ENCODE results near the gene TBL1XR1. TPM values are rescaled to one million over a fixed set of nuclear protein-coding genes. Genes with fewer than 3 reads are reported as not detected.

Gene TBL1XR1
- total RNA-seq, 1 experiment from 2014 or later: 192 TPM

DNA sequence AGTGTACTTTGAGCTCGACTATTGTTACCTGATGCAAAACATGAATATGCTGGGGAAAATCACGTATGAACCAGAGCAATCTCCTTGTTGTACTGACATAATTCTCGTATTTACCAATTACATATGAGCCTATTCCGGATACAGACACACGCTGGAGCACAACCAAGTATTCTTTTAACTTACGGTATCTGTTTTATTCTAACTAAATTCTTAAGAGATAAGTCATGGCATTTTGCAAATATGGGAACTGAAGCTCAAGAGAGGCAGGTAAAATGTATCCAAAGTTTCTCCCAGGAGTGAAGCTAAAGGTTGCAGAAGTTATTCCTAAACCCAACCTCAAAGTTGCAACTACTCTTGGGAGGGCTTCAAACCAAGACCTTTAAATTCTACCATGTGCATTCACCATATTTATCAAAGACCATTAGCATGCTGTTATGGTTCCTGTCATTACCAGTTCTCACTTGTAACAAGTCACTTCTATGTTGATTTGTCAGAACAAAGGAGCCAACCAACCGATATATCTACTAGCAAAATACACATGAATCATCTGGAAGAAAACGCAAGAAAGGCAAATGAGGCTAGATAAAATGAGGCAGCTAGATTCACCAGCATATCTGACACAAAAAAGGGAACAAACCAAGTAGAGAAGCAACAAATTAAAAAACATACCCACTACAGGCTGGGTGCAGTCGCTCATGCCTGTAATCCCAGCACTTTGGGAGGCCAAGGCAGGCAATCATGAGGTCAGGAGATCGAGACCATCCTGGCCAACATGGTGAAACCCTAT is 17.8 kb downstream of the TBL1XR1 start:
- Histone ChIP-seq H3K4me1 (ENCODE audit: control insufficient read depth, insufficient read depth, low read length) (peaks cover 19% of the 10 kb centered on the region), H3K9me3 (ENCODE audit: control insufficient read depth, insufficient read depth, low read depth, low read length) (no peaks in the 10 kb centered on the region), H3K36me3 (ENCODE audit: control insufficient read depth, insufficient read depth, low read length) (no peaks in the 10 kb centered on the region), H3K27ac (ENCODE audit: low read length) (0 out of 2 replicates have a peak overlapping the region, but pooled peaks have one; percentile 17), H3K27me3 (ENCODE audit: control insufficient read depth, insufficient read depth, low read length) (no peaks in the 10 kb centered on the region), H3K4me3 (ENCODE audit: low read depth in 2 of 2, low read length in 2 of 2) (no peak overlapping the region)
- ChIA-PET CTCF (interaction anchor here (0.5 kb wide), 1 partner anchor 573 kb away, joined by 5 read pairs; no protein-coding TSS in a partner anchor), POLR2A (no interaction called here)
- no TSS peak for BruUV-seq (replicated peaks)
- DNase-seq (ENCODE audit: low read depth, low spot score): no peak
- in situ Hi-C loops (cut with HindIII; ENCODE audit: low pct_unique_long_range_greater_than_20kb, low sequenced_read_pairs) (no loop called here), intact Hi-C loops (cut with micrococcal nuclease; ENCODE audit: unreplicated experiment) (no loop called here)
- peak; percentile 25; the same call in 1 of the 2 replicates for ATAC-seq
- TF ChIP-seq POLR2AphosphoS5 (IDR thresholded peaks at IDR 0.05; ENCODE audit: low read depth, low read length) (no peak), SIN3A (IDR thresholded peaks at IDR 0.05; ENCODE audit: borderline replicate concordance, insufficient read depth, low read depth, low read length) (no peak), TCF7L2 (IDR thresholded peaks at IDR 0.05; ENCODE audit: low read depth, low read length) (no peak)
- TF ChIP-seq, protein P1, sequence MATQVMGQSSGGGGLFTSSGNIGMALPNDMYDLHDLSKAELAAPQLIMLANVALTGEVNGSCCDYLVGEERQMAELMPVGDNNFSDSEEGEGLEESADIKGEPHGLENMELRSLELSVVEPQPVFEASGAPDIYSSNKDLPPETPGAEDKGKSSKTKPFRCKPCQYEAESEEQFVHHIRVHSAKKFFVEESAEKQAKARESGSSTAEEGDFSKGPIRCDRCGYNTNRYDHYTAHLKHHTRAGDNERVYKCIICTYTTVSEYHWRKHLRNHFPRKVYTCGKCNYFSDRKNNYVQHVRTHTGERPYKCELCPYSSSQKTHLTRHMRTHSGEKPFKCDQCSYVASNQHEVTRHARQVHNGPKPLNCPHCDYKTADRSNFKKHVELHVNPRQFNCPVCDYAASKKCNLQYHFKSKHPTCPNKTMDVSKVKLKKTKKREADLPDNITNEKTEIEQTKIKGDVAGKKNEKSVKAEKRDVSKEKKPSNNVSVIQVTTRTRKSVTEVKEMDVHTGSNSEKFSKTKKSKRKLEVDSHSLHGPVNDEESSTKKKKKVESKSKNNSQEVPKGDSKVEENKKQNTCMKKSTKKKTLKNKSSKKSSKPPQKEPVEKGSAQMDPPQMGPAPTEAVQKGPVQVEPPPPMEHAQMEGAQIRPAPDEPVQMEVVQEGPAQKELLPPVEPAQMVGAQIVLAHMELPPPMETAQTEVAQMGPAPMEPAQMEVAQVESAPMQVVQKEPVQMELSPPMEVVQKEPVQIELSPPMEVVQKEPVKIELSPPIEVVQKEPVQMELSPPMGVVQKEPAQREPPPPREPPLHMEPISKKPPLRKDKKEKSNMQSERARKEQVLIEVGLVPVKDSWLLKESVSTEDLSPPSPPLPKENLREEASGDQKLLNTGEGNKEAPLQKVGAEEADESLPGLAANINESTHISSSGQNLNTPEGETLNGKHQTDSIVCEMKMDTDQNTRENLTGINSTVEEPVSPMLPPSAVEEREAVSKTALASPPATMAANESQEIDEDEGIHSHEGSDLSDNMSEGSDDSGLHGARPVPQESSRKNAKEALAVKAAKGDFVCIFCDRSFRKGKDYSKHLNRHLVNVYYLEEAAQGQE (IDR thresholded peaks at IDR 0.05; ENCODE audit: insufficient read depth in 1 of 2, low read depth in 2 of 2, low read length in 1 of 2): no peak
- TF ChIP-seq, protein P2, sequence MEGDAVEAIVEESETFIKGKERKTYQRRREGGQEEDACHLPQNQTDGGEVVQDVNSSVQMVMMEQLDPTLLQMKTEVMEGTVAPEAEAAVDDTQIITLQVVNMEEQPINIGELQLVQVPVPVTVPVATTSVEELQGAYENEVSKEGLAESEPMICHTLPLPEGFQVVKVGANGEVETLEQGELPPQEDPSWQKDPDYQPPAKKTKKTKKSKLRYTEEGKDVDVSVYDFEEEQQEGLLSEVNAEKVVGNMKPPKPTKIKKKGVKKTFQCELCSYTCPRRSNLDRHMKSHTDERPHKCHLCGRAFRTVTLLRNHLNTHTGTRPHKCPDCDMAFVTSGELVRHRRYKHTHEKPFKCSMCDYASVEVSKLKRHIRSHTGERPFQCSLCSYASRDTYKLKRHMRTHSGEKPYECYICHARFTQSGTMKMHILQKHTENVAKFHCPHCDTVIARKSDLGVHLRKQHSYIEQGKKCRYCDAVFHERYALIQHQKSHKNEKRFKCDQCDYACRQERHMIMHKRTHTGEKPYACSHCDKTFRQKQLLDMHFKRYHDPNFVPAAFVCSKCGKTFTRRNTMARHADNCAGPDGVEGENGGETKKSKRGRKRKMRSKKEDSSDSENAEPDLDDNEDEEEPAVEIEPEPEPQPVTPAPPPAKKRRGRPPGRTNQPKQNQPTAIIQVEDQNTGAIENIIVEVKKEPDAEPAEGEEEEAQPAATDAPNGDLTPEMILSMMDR (IDR thresholded peaks at IDR 0.05): no peak

DNA sequence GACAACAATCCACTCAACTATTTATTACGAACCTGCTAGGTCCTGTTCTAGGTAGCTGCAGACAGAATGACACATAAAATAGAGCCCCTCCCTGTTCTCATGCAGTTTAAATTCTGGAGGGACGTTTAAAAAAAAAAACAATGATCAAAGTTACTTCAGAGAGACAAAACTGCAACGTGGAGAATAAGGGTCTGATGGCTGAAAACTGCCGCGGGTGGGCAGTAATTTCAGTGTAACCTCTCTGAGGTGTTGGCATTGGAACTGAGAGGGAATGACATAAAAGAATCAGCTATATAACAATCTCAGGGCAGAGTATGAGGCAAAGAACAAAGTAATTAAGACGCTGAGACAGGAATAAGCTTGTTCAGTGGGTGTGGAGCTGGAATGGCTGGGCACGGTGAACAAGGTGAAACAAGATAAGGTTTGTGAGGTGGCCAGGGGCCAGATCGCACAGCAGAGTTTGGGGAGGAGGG is 19.5 kb downstream of the TBL1XR1 start:
- Histone ChIP-seq H3K4me1 (ENCODE audit: control insufficient read depth, insufficient read depth, low read length) (peaks cover 28% of the 10 kb centered on the region), H3K36me3 (ENCODE audit: control insufficient read depth, insufficient read depth, low read length) (no peaks in the 10 kb centered on the region), H3K4me3 (ENCODE audit: low read depth in 2 of 2, low read length in 2 of 2) (no peak overlapping the region), H3K9me3 (ENCODE audit: control insufficient read depth, insufficient read depth, low read depth, low read length) (no peaks in the 10 kb centered on the region), H3K27ac (ENCODE audit: low read length) (peak overlapping the region; percentile 34; the same call in 1 of the 2 replicates), H3K27me3 (ENCODE audit: control insufficient read depth, insufficient read depth, low read length) (no peaks in the 10 kb centered on the region)
- POLR2A ChIA-PET: interaction anchor here (0.6 to 0.7 kb wide), 2 partner anchors 9 to 187 kb away, joined by 3 to 5 read pairs; no protein-coding TSS in a partner anchor
- in situ Hi-C loops (cut with HindIII; ENCODE audit: low pct_unique_long_range_greater_than_20kb, low sequenced_read_pairs): no loop called here
- no TSS peak for BruUV-seq (replicated peaks)
- CTCF ChIA-PET: interaction anchor here (0.7 kb wide), 1 partner anchor 16 kb away, joined by 4 read pairs; no protein-coding TSS in a partner anchor
- DNase-seq (ENCODE audit: low read depth, low spot score): no peak
- intact Hi-C loops (cut with micrococcal nuclease; ENCODE audit: unreplicated experiment): no loop called here
- TF ChIP-seq, protein P1 (IDR thresholded peaks at IDR 0.05; ENCODE audit: insufficient read depth in 1 of 2, low read depth in 2 of 2, low read length in 1 of 2): no peak
- TF ChIP-seq TCF7L2 (IDR thresholded peaks at IDR 0.05; ENCODE audit: low read depth, low read length) (no peak), POLR2AphosphoS5 (IDR thresholded peaks at IDR 0.05; ENCODE audit: low read depth, low read length) (no peak), SIN3A (IDR thresholded peaks at IDR 0.05; ENCODE audit: borderline replicate concordance, insufficient read depth, low read depth, low read length) (no peak)
- TF ChIP-seq, protein P2 (IDR thresholded peaks at IDR 0.05): no peak
- ATAC-seq: no peak

Measured in Panc1 (cell line).